Stimulated activated CD8-positive, alpha-beta memory T cell treated with anti-CD3 and anti-CD28 coated beads, Interleukin-2, amount 100 ng/mL, for 1 hour (primary cell): ENCODE data around the gene GRAMD1B.

ENCODE experiments used
- DNase-seq, 2 donors: peaks; one replicate each; pipeline ENCODE4 v3.0.0-alpha.2; 2020; ENCODE audit warnings: low read depth in 2 of 2

GRAMD1B gene

GRCh38 chr11:123532131-123532530, 102.1 kb downstream of the GRAMD1B start:
- no peak for DNase-seq

GRCh38 chr11:123535401-123535800, 105.3 kb downstream of the GRAMD1B start:
- DNase-seq = no peak

- DNase-seq = no peak
Observed at GRCh38 chr11:123536690-123537437, 106.8 kb downstream of the GRAMD1B start.

GRCh38 chr11:123537726-123538125, 107.7 kb downstream of the GRAMD1B start:
- no peak for DNase-seq

- no peak for DNase-seq
Observed at GRCh38 chr11:123543797-123544196, 113.7 kb downstream of the GRAMD1B start.

GRCh38 chr11:123544631-123545375, 114.7 kb downstream of the GRAMD1B start:
- no peak for DNase-seq

- no peak for DNase-seq
Observed at GRCh38 chr11:123545726-123546270, 115.7 kb downstream of the GRAMD1B start.

GRCh38 chr11:123546515-123546914, 116.4 kb downstream of the GRAMD1B start:
- no peak for DNase-seq

- DNase-seq = no peak
Observed at GRCh38 chr11:123547180-123547579, 117.1 kb downstream of the GRAMD1B start.

- DNase-seq = no peak
Observed at GRCh38 chr11:123548774-123549173, 118.7 kb downstream of the GRAMD1B start.

- DNase-seq = no peak
Observed at GRCh38 chr11:123549926-123550917, 120.2 kb downstream of the GRAMD1B start.

- no peak for DNase-seq
Observed at GRCh38 chr11:123551079-123551478, 121.0 kb downstream of the GRAMD1B start.

- DNase-seq = no peak
Observed at GRCh38 chr11:123556633-123557032, 126.6 kb downstream of the GRAMD1B start.

GRCh38 chr11:123558536-123559315, 128.7 kb downstream of the GRAMD1B start:
- DNase-seq = no peak

GRCh38 chr11:123559523-123559955, 129.5 kb downstream of the GRAMD1B start:
- DNase-seq = no peak

GRCh38 chr11:123560006-123560405, 129.9 kb downstream of the GRAMD1B start:
- DNase-seq = no peak

GRCh38 chr11:123561431-123561800, 131.3 kb downstream of the GRAMD1B start:
- DNase-seq = no peak

- DNase-seq = no peak
Observed at GRCh38 chr11:123562158-123562557, 132.1 kb downstream of the GRAMD1B start.

- no peak for DNase-seq
Observed at GRCh38 chr11:123562829-123563228, 132.8 kb downstream of the GRAMD1B start.

- no peak for DNase-seq
Observed at GRCh38 chr11:123564221-123564620, 134.2 kb downstream of the GRAMD1B start.

GRCh38 chr11:123566852-123567251, 136.8 kb downstream of the GRAMD1B start:
- DNase-seq = no peak
